GM13977 (cell line): ENCODE measurements around the gene RCN1.

Experiments
- DNase-seq: peaks from one replicate; pipeline ENCODE4 v3.0.0; 2012; ENCODE audit warnings: low spot score
- in situ Hi-C: fragments of 300-500 bp; cut with MboI; formaldehyde crosslinking; loops from one replicate; pipeline ENCODE4 v1.12.0; 2022; ENCODE audit warnings: low sequenced_read_pairs, low pct_unique_long_range_greater_than_20kb, mixed read lengths, inconsistent platforms; ENCODE audit not compliant: unreplicated experiment
- TF ChIP-seq, protein P1 (sequence below): IDR thresholded peaks from 2 replicates; pipeline ENCODE4 v1.5.1; 2012; ENCODE audit warnings: mild to moderate bottlenecking, control low read depth; ENCODE audit not compliant: insufficient read depth; ENCODE audit errors: extremely low read depth, missing control alignments

RCN1 gene

GRCh38 chr11:32148895-32149294 lies 58.0 kb downstream of the RCN1 start:
- DNase-seq, result no peak
- TF ChIP-seq, protein P1, sequence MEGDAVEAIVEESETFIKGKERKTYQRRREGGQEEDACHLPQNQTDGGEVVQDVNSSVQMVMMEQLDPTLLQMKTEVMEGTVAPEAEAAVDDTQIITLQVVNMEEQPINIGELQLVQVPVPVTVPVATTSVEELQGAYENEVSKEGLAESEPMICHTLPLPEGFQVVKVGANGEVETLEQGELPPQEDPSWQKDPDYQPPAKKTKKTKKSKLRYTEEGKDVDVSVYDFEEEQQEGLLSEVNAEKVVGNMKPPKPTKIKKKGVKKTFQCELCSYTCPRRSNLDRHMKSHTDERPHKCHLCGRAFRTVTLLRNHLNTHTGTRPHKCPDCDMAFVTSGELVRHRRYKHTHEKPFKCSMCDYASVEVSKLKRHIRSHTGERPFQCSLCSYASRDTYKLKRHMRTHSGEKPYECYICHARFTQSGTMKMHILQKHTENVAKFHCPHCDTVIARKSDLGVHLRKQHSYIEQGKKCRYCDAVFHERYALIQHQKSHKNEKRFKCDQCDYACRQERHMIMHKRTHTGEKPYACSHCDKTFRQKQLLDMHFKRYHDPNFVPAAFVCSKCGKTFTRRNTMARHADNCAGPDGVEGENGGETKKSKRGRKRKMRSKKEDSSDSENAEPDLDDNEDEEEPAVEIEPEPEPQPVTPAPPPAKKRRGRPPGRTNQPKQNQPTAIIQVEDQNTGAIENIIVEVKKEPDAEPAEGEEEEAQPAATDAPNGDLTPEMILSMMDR, result no peak
- in situ Hi-C loops, result no loop called here

- DNase-seq, result no peak
- TF ChIP-seq, protein P1, result no peak
- in situ Hi-C loops, result no loop called here
Observed at GRCh38 chr11:32149748-32150147, 58.9 kb downstream of the RCN1 start.

DNA sequence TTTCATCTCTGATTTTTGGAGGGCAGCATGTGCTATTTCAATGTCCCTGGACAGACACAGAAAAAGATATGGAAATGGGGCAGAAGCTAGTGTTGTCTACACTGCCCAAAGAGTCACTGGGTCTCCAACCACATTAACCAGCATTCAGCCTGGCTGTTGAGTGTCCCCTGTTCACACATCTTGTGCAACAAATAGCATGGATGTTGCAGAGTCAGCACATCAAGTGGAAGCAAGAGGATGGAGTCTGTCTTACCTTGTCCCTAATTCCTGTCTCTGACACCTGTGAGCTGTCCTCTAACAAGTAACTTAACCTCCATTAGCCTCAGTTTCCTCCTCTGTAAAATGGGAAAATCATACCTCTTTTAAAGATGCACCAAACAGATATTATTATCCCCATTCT lies 60.2 kb downstream of the RCN1 start:
- DNase-seq, result no peak
- TF ChIP-seq, protein P1, result no peak
- in situ Hi-C loops, result no loop called here

DNA sequence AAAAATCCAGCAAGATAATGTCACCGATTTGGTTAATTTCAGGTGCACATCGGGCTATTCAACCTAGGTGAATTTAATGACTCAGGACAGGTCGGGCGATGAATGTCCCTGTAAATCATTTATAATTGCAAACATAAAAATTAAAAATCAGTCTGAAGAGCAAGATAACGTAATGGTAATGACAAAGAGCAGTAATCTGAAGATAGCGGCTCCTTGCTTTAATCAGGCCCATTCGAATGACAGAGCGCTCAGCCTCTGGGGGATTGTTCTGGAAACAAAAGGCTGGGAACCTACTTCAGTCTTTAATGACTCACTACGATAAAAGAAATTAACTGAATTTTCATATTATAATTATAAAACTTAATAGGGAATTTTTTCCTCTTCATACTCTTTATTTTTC lies 61.3 kb downstream of the RCN1 start:
- in situ Hi-C loops, result no loop called here
- no peak for DNase-seq
- TF ChIP-seq, protein P1, result no peak

GRCh38 chr11:32152821-32153220 lies 61.9 kb downstream of the RCN1 start:
- DNase-seq, result no peak
- in situ Hi-C loops, result no loop called here
- TF ChIP-seq, protein P1, result no peak

DNA sequence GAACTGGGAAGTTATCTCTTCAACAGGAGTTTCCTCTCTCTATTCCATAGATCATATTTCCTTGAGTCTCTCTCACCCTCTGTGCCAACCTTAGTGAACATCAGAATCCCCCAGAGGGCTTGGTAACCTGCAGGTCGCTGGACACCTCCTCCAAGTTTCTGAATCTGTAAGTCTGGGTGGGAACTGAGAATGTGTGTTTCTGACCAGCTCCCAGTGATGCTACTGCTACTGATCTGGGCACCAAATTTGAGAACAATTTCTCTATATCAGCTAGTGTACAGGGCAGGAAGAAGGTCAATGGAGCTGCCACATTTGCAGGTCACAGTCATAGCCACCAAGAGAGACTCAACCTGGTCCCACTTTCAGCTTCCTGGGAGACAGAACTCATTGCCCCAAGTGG lies 62.9 kb downstream of the RCN1 start:
- in situ Hi-C loops, result no loop called here
- no peak for DNase-seq
- TF ChIP-seq, protein P1, result no peak

- DNase-seq, result peak; percentile 27
- in situ Hi-C loops, result no loop called here
- TF ChIP-seq, protein P1, result peak; percentile 34
Observed at GRCh38 chr11:32154275-32154674, 63.4 kb downstream of the RCN1 start.
